Esophagus squamous epithelium (tissue), 5 donors: ENCODE data around the gene TFF3. TPM values are rescaled to one million over a fixed set of nuclear protein-coding genes. Genes with fewer than 3 reads are reported as not detected.

Experiments
- DNase-seq: peaks from one replicate; lab custom pipeline; 2025; lab: John Stamatoyannopoulos, UW
- H3K27ac ChIP-seq, 4 donors: fragments of 200-600 bp; sonication (generic); one replicate each; pipeline ENCODE4 v1.5.1; 2016 to 2019; ENCODE audit warnings: mild to moderate bottlenecking in 1 of 4
- H3K27me3 ChIP-seq, 4 donors: fragments of 200-600 bp; sonication (generic); 1 replicate in 3 of 4; 2 replicates in 1 of 4; pipeline versions ENCODE4 v1.5.1 to v1.6.0; 2017 to 2021; ENCODE audit warnings: antibody characterized with exemption in 1 of 4
- H3K36me3 ChIP-seq, 3 donors: fragments of 200-600 bp; sonication (generic); one replicate each; pipeline ENCODE4 v1.5.1; 2016 to 2019
- H3K4me1 ChIP-seq, 3 donors: fragments of 200-600 bp; sonication (generic); one replicate each; pipeline ENCODE4 v1.5.1; 2017 to 2019
- H3K4me3 ChIP-seq, 4 donors: fragments of 200-600 bp; sonication (generic); 1 replicate in 3 of 4; 2 replicates in 1 of 4; pipeline ENCODE4 v1.5.1; 2016 to 2019; ENCODE audit warnings: mild to moderate bottlenecking in 2 of 4, moderate library complexity in 1 of 4
- H3K9me3 ChIP-seq, 3 donors: fragments of 200-600 bp; sonication (generic); one replicate each; pipeline ENCODE4 v1.5.1; 2016 to 2019
- POLR2A ChIP-seq, 4 donors: fragments of 450-650 bp; IDR thresholded peaks; one replicate each; pipeline ENCODE4 v1.6.1; 2017; ENCODE audit warnings: antibody characterized with exemption in 4 of 4, mild to moderate bottlenecking in 4 of 4, moderate library complexity in 3 of 4
- WGBS, 2 donors: methylation state at CpG; one replicate each; pipeline ENCODE4 v1.1.5; 2018; 5-methylcytosine and 5-hydroxymethylcytosine counted together
- intact Hi-C: fragments of 100-400 bp; cut with DNase I; formaldehyde crosslinking; loops from one replicate; pipeline ENCODE4 v1.15.0; 2022
- total RNA-seq, 4 donors: library from RNA; depleted of rRNA; stranded (reverse); fragments of >200 nt; gene quantifications; one replicate each; pipeline ENCODE4 v1.1.0, GENCODE V29; 2016
- TF ChIP-seq, protein P1 (sequence below), 6 experiments: fragments of 450-650 bp in 4 of 6; fragments of 200-600 bp in 2 of 6; sonication (generic) in 2 of 6; IDR thresholded peaks; one replicate each; pipeline ENCODE4 v1.5.1; 2016 to 2019; ENCODE audit warnings: antibody characterized with exemption in 6 of 6, mild to moderate bottlenecking in 4 of 6, moderate library complexity in 4 of 6
- donor health status: DM: yes; HTN: yes; CAD: no.

Gene TFF3
- total RNA-seq, 4 donors from 2014 or later, result 1.4 to 15.1 (median 7.2) TPM; not detected in 1

- Histone ChIP-seq H3K27me3 (peaks cover 0 to 60% (median 0%) of the 10 kb centered on the region in 4 donors), H3K9me3 (no peaks in the 10 kb centered on the region), H3K36me3 (no peaks in the 10 kb centered on the region), H3K4me1 (peaks cover 0 to 5% (median 3%) of the 10 kb centered on the region in 3 donors), H3K27ac (no peak overlapping the region), H3K4me3 (no peak overlapping the region)
- 47 to 61% methylated on average over 3 to 5 of the region's 5 CpGs for WGBS, 2 donors
- intact Hi-C loops, result loop anchor here (10.0 kb wide), 1 partner anchor 202 kb away; no protein-coding TSS in a partner anchor
- no peak for TF ChIP-seq POLR2A (IDR thresholded peaks at IDR 0.05)
- TF ChIP-seq, protein P1, sequence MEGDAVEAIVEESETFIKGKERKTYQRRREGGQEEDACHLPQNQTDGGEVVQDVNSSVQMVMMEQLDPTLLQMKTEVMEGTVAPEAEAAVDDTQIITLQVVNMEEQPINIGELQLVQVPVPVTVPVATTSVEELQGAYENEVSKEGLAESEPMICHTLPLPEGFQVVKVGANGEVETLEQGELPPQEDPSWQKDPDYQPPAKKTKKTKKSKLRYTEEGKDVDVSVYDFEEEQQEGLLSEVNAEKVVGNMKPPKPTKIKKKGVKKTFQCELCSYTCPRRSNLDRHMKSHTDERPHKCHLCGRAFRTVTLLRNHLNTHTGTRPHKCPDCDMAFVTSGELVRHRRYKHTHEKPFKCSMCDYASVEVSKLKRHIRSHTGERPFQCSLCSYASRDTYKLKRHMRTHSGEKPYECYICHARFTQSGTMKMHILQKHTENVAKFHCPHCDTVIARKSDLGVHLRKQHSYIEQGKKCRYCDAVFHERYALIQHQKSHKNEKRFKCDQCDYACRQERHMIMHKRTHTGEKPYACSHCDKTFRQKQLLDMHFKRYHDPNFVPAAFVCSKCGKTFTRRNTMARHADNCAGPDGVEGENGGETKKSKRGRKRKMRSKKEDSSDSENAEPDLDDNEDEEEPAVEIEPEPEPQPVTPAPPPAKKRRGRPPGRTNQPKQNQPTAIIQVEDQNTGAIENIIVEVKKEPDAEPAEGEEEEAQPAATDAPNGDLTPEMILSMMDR (IDR thresholded peaks at IDR 0.05), result no peak
- DNase-seq, result no peak
These were observed 17.5 kb upstream of the TFF3 start for GRCh38 chr21:42332557-42333317.

GRCh38 chr21:42331660-42332059 lies 16.5 kb upstream of the TFF3 start:
- H3K4me3 ChIP-seq, result no peak overlapping the region
- intact Hi-C loops, result loop anchor here (10.0 kb wide), 1 partner anchor 203 kb away; no protein-coding TSS in a partner anchor
- no peak for DNase-seq
- no peaks in the 10 kb centered on the region for H3K9me3 ChIP-seq
- H3K4me1 ChIP-seq, result no peaks in the 10 kb centered on the region
- peaks cover 0 to 54% (median 0%) of the 10 kb centered on the region in 4 donors for H3K27me3 ChIP-seq
- no peak overlapping the region for H3K27ac ChIP-seq
- TF ChIP-seq, protein P1 (IDR thresholded peaks at IDR 0.05), result no peak
- TF ChIP-seq POLR2A (IDR thresholded peaks at IDR 0.05), result no peak
- no peaks in the 10 kb centered on the region for H3K36me3 ChIP-seq

- Histone ChIP-seq H3K27me3 (peaks cover 0 to 52% (median 0%) of the 10 kb centered on the region in 4 donors), H3K9me3 (no peaks in the 10 kb centered on the region), H3K27ac (no peak overlapping the region), H3K4me1 (no peaks in the 10 kb centered on the region), H3K4me3 (no peak overlapping the region), H3K36me3 (no peaks in the 10 kb centered on the region)
- 76 to 90% methylated on average over 4 of the region's 4 CpGs for WGBS, 2 donors
- intact Hi-C loops, result loop anchor here (10.0 kb wide), 1 partner anchor 204 kb away; no protein-coding TSS in a partner anchor
- no peak for DNase-seq
- TF ChIP-seq, protein P1 (IDR thresholded peaks at IDR 0.05), result no peak
- no peak for TF ChIP-seq POLR2A (IDR thresholded peaks at IDR 0.05)
These were observed 15.5 kb upstream of the TFF3 start for GRCh38 chr21:42330380-42331371.

GRCh38 chr21:42324896-42325295 lies 9.7 kb upstream of the TFF3 start:
- Histone ChIP-seq H3K9me3 (no peaks in the 10 kb centered on the region), H3K4me1 (no peaks in the 10 kb centered on the region), H3K4me3 (no peak overlapping the region), H3K27ac (no peak overlapping the region), H3K36me3 (no peaks in the 10 kb centered on the region), H3K27me3 (peaks cover 0 to 49% (median 0%) of the 10 kb centered on the region in 4 donors)
- TF ChIP-seq POLR2A (IDR thresholded peaks at IDR 0.05), result no peak
- TF ChIP-seq, protein P1 (IDR thresholded peaks at IDR 0.05), result no peak
- intact Hi-C loops, result no loop called here
- 86 to 87% methylated on average over 4 to 6 of the region's 6 CpGs for WGBS, 2 donors
- no peak for DNase-seq
